GM06990 (cell line): Measurements from ENCODE around the gene NR4A2.

Experiments used
- DNase-seq: peaks from one replicate; pipeline ENCODE4 v3.0.0-alpha.2; 2011; ENCODE audit not compliant: insufficient read length; ENCODE audit errors: extremely low read depth
- H3K27me3 ChIP-seq: replicated peaks from 2 replicates; pipeline ENCODE4 v1.6.0; 2011; ENCODE audit warnings: low read length; ENCODE audit not compliant: control insufficient read depth, insufficient read depth
- H3K36me3 ChIP-seq: 2 replicates; pipeline ENCODE4 v1.5.1; 2011; ENCODE audit warnings: low read length; ENCODE audit not compliant: control insufficient read depth, insufficient read depth
- H3K4me3 ChIP-seq: replicated peaks from 2 replicates; pipeline ENCODE4 v1.5.1; 2011; ENCODE audit warnings: low read depth, mild to moderate bottlenecking, control low read depth, low read length
- TF ChIP-seq, protein P1 (sequence below): IDR thresholded peaks from 2 replicates; pipeline ENCODE4 v1.5.1; 2011; ENCODE audit warnings: low read length, control low read depth, mild to moderate bottlenecking, inconsistent platforms; ENCODE audit not compliant: insufficient read depth, poor library complexity, severe bottlenecking

Gene NR4A2

DNA sequence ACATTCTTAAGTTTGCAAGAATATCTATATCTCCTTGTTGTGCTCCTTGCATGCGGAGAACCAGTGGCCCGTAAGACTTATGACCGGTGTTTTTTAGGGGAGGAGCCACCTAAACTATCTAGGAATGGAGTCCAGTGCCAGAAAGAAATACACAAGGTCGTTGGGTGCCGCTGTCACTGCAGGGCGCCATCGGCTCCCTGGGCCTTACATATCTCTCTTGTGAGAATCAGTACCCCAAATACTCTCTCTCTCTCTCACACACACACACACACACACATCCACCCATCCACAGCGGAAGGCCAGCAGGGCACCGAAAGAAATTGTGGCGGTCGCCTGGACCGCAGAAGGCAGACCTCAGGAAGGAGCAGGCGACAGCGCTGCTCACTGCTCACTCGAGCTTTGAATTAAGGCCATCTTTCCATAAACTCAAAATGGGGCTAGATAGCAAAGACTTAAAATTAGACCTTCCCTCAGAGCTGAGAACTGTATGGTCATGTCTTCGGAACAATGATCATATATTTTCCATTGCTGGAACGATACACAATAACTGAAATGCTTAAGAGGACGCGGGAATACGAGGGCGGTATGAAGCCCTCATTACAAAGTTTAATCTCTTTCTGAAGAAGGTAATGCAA lies 10.4 kb downstream of the NR4A2 start:
- Histone ChIP-seq H3K27me3 (peaks cover 2% of the 10 kb centered on the region; the same call in 1 of the 2 replicates), H3K36me3 (no peaks in the 10 kb centered on the region)
- no peak for DNase-seq

DNA sequence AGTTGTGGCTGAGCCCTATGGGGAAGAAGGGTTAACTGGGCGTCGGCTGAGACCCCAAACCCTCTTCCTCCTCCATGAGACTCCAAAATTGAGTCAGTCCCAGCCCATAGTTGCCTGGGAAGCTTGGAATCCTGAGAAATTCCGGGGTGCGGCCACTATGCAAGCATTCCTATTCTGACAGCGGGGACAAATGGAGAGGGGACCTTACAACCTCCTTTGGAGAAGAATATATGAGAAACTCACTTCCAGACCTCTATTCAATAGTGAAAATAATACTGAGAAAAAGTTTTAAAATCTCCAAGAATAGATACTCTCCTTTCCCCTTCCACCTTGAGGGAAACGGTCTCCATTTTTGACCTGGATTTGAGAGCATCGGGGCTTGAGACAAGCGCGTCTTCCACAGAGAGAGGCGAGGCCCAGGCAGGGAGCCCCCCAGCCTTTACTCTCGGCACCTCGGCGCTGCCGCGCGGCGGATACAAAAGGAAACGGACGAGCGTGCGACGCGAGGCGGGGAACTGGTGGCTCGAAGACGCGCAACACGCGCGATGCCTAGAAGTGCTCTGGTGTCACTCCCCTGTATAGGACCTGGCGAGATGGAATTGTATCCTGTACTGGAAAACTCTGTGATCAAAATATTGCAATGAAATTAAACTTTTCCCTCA lies 11.1 kb downstream of the NR4A2 start:
- peaks cover 2% of the 10 kb centered on the region; the same call in 1 of the 2 replicates for H3K27me3 ChIP-seq
- DNase-seq: no peak

More for the DNA sequence above, 10.4 kb downstream of the NR4A2 start:
- TF ChIP-seq, protein P1, sequence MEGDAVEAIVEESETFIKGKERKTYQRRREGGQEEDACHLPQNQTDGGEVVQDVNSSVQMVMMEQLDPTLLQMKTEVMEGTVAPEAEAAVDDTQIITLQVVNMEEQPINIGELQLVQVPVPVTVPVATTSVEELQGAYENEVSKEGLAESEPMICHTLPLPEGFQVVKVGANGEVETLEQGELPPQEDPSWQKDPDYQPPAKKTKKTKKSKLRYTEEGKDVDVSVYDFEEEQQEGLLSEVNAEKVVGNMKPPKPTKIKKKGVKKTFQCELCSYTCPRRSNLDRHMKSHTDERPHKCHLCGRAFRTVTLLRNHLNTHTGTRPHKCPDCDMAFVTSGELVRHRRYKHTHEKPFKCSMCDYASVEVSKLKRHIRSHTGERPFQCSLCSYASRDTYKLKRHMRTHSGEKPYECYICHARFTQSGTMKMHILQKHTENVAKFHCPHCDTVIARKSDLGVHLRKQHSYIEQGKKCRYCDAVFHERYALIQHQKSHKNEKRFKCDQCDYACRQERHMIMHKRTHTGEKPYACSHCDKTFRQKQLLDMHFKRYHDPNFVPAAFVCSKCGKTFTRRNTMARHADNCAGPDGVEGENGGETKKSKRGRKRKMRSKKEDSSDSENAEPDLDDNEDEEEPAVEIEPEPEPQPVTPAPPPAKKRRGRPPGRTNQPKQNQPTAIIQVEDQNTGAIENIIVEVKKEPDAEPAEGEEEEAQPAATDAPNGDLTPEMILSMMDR: no peak
- H3K4me3 ChIP-seq: no peak overlapping the region

DNA sequence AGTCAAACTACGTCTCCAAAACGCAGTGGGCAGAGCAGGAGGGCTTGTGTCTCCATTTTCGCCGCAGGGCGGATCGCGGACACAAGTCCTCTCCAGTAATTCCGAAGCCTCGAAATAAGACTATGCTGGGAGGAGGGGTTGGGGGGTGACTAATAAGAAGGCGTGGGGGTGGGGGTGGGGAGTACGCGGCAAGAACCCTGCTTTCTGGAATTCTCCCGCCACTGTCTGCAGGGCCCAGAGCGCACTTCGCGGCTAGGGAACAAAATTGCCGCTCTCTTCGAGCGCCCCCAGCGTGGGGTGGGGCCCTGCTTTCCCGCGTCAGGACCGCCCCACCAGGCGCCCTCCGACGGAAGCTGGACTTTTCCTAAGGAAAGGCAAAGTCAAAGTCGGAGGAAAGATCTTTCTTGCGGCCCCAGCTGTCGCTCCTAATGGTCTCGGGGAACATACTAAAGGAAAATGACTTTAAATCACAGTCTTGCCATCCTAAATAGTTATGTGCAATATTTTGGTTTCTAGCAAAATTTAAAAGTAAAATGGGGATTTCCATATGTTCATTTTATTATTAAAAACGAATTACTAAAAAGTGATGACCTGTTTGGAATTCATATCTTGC lies 11.9 kb downstream of the NR4A2 start:
- TF ChIP-seq, protein P1: no peak
- no peak overlapping the region for H3K4me3 ChIP-seq
- H3K36me3 ChIP-seq: no peaks in the 10 kb centered on the region
- no peak for DNase-seq
- peaks cover 2% of the 10 kb centered on the region; the same call in 1 of the 2 replicates for H3K27me3 ChIP-seq

More for the DNA sequence above, 11.1 kb downstream of the NR4A2 start:
- no peak overlapping the region for H3K4me3 ChIP-seq
- TF ChIP-seq, protein P1: no peak
- H3K36me3 ChIP-seq: no peaks in the 10 kb centered on the region

DNA sequence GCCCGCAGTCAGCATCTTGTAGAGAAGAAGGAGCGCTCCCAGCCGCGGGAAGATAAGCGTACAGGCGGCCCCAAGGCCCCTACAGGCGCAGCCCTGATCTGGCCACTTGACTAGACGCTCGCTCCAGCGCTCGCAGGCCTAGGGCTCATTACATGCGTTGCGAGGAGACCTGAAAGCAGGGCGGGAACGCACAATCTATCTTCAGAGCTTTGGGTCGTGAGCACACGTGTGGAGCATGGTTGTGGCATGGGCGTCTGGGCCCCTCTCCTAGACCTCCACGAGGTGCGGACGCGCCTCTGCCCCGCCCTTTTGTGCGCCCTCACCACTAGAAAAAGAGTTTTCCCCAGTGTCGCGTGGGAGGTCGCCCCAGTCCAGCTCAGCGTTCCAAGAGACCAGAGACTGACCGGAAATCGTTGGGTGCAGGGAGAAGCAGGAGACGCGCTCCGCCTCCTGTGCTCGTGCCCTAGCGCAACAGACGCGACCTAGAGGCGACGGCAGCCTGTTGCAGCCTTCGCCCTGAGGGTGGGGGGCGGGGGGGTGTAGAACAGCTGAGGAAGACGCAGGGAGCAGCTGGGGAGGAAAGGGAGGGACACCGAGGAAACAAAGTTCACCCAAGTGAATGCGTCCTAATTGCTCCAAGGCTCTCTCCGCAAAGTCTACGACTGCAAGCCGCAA lies 12.6 kb downstream of the NR4A2 start:
- no peak for DNase-seq
- Histone ChIP-seq H3K4me3 (no peak overlapping the region), H3K27me3 (peaks cover 2% of the 10 kb centered on the region; the same call in 1 of the 2 replicates), H3K36me3 (no peaks in the 10 kb centered on the region)
- TF ChIP-seq, protein P1: no peak

DNA sequence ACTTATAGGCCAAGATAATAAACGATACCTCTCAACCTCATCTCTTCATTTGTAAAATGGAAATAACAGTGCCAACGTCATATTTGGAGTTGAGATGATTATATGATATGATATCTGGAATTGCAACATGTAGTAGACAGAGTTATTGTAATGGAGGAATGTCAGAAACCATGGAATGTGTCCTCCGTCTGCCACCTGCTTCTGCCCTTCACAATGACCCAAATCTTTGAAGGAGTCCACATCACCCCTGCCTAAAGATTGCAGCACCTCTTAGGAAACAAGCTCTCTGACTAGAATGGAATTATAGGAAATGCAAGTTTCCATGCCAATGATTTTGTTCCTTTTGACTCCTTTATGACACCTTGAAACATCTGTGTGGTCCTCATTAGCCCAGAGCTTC lies 14.9 kb downstream of the NR4A2 start:
- DNase-seq: no peak
- Histone ChIP-seq H3K36me3 (no peaks in the 10 kb centered on the region), H3K4me3 (no peak overlapping the region), H3K27me3 (peaks cover 2% of the 10 kb centered on the region; the same call in 1 of the 2 replicates)
- TF ChIP-seq, protein P1: no peak
